HEK293T (cell line): Measurements from ENCODE around the gene KLRK1.

Source experiments
- ARNT ChIP-seq: fragments of 450-650 bp; IDR thresholded peaks from 2 replicates; pipeline ENCODE4 v1.6.1; 2017; ENCODE audit warnings: mild to moderate bottlenecking
- BHLHE40 ChIP-seq: fragments of 450-650 bp; IDR thresholded peaks from 2 replicates; pipeline ENCODE4 v1.6.1; 2016; ENCODE audit warnings: mild to moderate bottlenecking, moderate library complexity, borderline replicate concordance
- CTBP1 ChIP-seq: fragments of 450-650 bp; IDR thresholded peaks from 2 replicates; pipeline ENCODE4 v1.6.1; 2016; ENCODE audit warnings: borderline replicate concordance
- ELF4 ChIP-seq: fragments of 450-650 bp; IDR thresholded peaks from 2 replicates; pipeline ENCODE4 v1.6.1; 2017; ENCODE audit warnings: antibody characterized with exemption
- FOXK2 ChIP-seq: fragments of 450-650 bp; IDR thresholded peaks from 2 replicates; pipeline ENCODE4 v1.6.1; 2016; ENCODE audit warnings: mild to moderate bottlenecking
- L3MBTL2 ChIP-seq: fragments of 450-650 bp; conservative IDR thresholded peaks from 2 replicates; pipeline ENCODE4 v1.6.1; 2016; ENCODE audit warnings: mild to moderate bottlenecking
- SUZ12 ChIP-seq: fragments of 450-650 bp; IDR thresholded peaks from 2 replicates; pipeline ENCODE4 v1.6.1; 2016; ENCODE audit warnings: mild to moderate bottlenecking

DNA sequence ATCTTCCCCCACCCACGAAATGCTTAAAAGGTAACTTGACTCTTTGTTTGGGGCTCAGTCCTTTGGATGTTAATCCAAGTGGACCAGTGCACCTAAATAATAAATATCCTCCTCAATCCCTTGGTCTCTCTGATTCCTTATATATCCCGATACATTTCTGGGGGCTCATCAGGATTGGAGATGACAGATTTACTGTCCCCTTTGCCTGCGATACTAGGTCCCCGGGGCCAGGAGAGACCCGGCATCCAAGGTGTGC, 26.3 kb downstream of the KLRK1 start:
- TF ChIP-seq CTBP1, result no peak
- no peak for TF ChIP-seq ARNT
- TF ChIP-seq SUZ12, result no peak
- TF ChIP-seq L3MBTL2, result no peak
- no peak for TF ChIP-seq ELF4
- TF ChIP-seq BHLHE40, result no peak
- TF ChIP-seq FOXK2, result no peak
